Vagina (tissue), 2 donors: ENCODE results near the gene GDF7. TPM values are rescaled to one million over a fixed set of nuclear protein-coding genes. Genes with fewer than 3 reads are reported as not detected.

Source experiments
- DNase-seq, 2 donors: peaks; one replicate each; pipeline ENCODE4 v3.0.0-alpha.2; 2017; ENCODE audit errors: extremely low spot score in 2 of 2
- H3K27ac ChIP-seq: fragments of 200-600 bp; sonication (generic); one replicate; pipeline ENCODE4 v1.5.1; 2019
- H3K27me3 ChIP-seq: fragments of 200-600 bp; sonication (generic); one replicate; pipeline ENCODE4 v1.5.1; 2019
- H3K36me3 ChIP-seq, 2 donors: fragments of 200-600 bp; sonication (generic); one replicate each; pipeline ENCODE4 v1.5.1; 2017 to 2019
- H3K4me1 ChIP-seq: fragments of 200-600 bp; sonication (generic); one replicate; pipeline ENCODE4 v1.5.1; 2019
- H3K4me3 ChIP-seq, 2 donors: fragments of 200-600 bp; sonication (generic); 1 replicate in 1 of 2; 2 replicates in 1 of 2; pipeline ENCODE4 v1.5.1; 2016 to 2019
- H3K9me3 ChIP-seq: fragments of 200-600 bp; sonication (generic); one replicate; pipeline ENCODE4 v1.5.1; 2019
- POLR2A ChIP-seq, 2 donors: fragments of 450-650 bp; IDR thresholded peaks; one replicate each; pipeline ENCODE4 v1.6.1; 2017; ENCODE audit warnings: antibody characterized with exemption in 2 of 2, mild to moderate bottlenecking in 2 of 2, moderate library complexity in 2 of 2
- POLR2AphosphoS5 ChIP-seq, 2 donors: sonication (generic); formaldehyde crosslinking; IDR thresholded peaks; one replicate each; pipeline ENCODE4 v1.9.0; 2017; ENCODE audit warnings: antibody characterized with exemption in 2 of 2, mild to moderate bottlenecking in 2 of 2, low read depth in 1 of 2; ENCODE audit not compliant: insufficient read depth in 1 of 2
- intact Hi-C: fragments of 100-400 bp; cut with DNase I; formaldehyde crosslinking; loops from one replicate; pipeline ENCODE4 v1.15.1; 2023
- total RNA-seq: library from RNA; depleted of rRNA; stranded (reverse); fragments of >200 nt; gene quantifications from one replicate; pipeline ENCODE4 v1.2.3, GENCODE V29; 2016
- TF ChIP-seq, protein P1 (sequence below), 3 experiments: fragments of 450-650 bp in 2 of 3; fragments of 200-600 bp in 1 of 3; sonication (generic) in 1 of 3; IDR thresholded peaks; one replicate each; pipeline ENCODE4 v1.5.1; 2017 to 2019; ENCODE audit warnings: antibody characterized with exemption in 3 of 3, mild to moderate bottlenecking in 2 of 3, moderate library complexity in 2 of 3

GDF7 gene
- total RNA-seq, 1 donor from 2014 or later: 9.3 TPM

DNA sequence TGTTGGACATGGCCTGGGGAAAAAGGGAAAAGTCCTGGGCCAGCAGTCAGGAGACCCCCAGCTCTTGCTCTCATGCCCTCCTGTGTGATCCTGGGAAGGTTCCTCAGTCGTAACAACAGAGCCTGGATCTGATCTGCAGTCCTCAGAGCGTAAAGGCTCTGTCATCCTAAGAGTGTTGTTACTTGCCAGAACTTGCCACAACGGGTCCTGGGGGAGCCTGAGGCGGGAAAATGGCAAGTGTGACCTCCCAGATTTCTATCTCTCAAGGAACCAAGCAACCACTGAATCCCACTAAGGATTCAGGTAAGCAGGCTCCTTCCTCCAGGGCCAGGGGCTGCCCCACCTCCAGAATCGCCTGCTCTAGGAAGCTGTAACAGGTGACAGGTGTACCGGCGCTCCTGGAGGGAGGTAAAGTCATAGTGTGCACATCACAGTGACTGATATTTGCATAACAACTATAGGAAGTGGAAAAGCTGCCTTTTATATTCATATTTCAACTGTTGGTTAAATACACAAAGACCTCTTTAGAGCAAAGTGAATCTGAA lies 34.4 kb upstream of the GDF7 start:
- H3K27me3 ChIP-seq: no peaks in the 10 kb centered on the region
- peaks cover 0 to 4% of the 10 kb centered on the region in 2 donors for H3K36me3 ChIP-seq
- intact Hi-C loops: loop anchor here (5.0 kb wide), 1 partner anchor 55 kb away; no protein-coding TSS in a partner anchor
- no peak overlapping the region for H3K27ac ChIP-seq
- no peak for TF ChIP-seq POLR2A (IDR thresholded peaks at IDR 0.05)
- H3K4me1 ChIP-seq: peaks cover 38% of the 10 kb centered on the region
- no peak for DNase-seq
- no peaks in the 10 kb centered on the region for H3K9me3 ChIP-seq
- H3K4me3 ChIP-seq: no peak overlapping the region

DNA sequence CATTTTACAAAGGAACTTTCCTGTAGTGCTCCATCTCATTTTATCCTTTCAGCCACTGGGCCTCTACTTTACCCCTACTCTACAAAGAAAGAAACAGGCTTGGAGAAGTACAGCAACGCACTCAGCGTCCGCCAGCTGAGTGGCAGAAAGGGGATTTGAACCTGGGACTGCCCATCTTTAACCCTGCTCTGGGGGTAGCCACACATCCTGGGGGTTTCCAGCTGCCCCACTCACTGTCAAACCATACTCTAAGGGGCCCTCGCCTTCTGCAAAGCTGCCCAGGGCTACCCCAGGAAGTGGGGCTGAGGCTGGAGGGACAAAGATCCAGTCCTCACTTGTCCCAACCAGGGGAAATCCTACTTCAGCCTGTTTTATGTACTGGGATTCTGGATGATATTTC lies 33.9 kb upstream of the GDF7 start:
- Histone ChIP-seq H3K4me1 (peaks cover 38% of the 10 kb centered on the region), H3K4me3 (no peak overlapping the region), H3K9me3 (no peaks in the 10 kb centered on the region), H3K27me3 (no peaks in the 10 kb centered on the region), H3K27ac (no peak overlapping the region), H3K36me3 (peaks cover 0 to 9% of the 10 kb centered on the region in 2 donors)
- no peak for DNase-seq
- TF ChIP-seq, protein P1, sequence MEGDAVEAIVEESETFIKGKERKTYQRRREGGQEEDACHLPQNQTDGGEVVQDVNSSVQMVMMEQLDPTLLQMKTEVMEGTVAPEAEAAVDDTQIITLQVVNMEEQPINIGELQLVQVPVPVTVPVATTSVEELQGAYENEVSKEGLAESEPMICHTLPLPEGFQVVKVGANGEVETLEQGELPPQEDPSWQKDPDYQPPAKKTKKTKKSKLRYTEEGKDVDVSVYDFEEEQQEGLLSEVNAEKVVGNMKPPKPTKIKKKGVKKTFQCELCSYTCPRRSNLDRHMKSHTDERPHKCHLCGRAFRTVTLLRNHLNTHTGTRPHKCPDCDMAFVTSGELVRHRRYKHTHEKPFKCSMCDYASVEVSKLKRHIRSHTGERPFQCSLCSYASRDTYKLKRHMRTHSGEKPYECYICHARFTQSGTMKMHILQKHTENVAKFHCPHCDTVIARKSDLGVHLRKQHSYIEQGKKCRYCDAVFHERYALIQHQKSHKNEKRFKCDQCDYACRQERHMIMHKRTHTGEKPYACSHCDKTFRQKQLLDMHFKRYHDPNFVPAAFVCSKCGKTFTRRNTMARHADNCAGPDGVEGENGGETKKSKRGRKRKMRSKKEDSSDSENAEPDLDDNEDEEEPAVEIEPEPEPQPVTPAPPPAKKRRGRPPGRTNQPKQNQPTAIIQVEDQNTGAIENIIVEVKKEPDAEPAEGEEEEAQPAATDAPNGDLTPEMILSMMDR (IDR thresholded peaks at IDR 0.05): no peak
- no peak for TF ChIP-seq POLR2A (IDR thresholded peaks at IDR 0.05)
- TF ChIP-seq POLR2AphosphoS5 (IDR thresholded peaks at IDR 0.05; ENCODE audit: insufficient read depth in 1 of 2, low read depth in 1 of 2): no peak
- intact Hi-C loops: loop anchor here (5.0 kb wide), 1 partner anchor 56 kb away; no protein-coding TSS in a partner anchor

DNA sequence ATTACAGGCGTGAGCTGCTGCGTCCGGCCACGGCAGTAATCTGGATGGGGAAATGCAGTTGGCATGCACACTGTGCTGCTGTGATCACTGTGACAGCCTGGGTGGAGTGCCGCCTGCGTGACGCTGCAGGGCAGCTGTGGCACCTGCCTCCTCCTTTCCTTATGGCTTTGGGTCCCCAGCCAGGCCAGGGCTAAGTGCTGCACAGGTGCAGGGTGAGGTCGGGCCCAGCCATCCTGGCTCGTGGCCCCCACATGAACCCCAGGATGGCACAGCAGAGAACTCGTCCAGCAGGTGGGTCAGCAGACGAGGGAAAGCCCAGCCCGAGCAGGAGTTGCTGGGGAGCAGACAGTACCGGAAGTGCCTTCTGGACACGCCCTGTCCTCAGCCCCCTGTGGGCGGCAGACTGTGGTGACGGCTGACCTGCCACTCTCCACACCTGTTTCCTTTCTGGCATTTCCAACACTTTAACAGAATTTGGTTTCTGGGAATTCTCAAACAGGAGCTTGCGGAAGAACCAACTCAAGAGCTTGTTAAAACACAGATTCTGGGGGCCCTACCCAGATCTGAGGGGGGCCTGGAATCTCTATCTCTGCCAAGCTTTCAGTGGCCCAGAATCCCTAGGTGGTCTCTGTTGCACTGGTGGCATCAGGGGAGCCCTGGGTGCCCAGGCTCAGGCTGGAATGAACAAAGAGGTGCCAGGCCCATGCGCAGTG lies 33.0 kb upstream of the GDF7 start:
- Histone ChIP-seq H3K9me3 (no peaks in the 10 kb centered on the region), H3K27ac (peak overlapping the region; percentile 81), H3K36me3 (peaks cover 0 to 12% of the 10 kb centered on the region in 2 donors), H3K27me3 (no peaks in the 10 kb centered on the region), H3K4me3 (no peak overlapping the region), H3K4me1 (peaks cover 38% of the 10 kb centered on the region)
- intact Hi-C loops: loop anchor here (5.0 kb wide), 1 partner anchor 57 kb away; no protein-coding TSS in a partner anchor
- TF ChIP-seq, protein P1 (IDR thresholded peaks at IDR 0.05): peak in 1 of 3 experiments; percentile 14
- peak in 1 of 2 donors; percentile 63 for TF ChIP-seq POLR2AphosphoS5 (IDR thresholded peaks at IDR 0.05; ENCODE audit: insufficient read depth in 1 of 2, low read depth in 1 of 2)
- TF ChIP-seq POLR2A (IDR thresholded peaks at IDR 0.05): no peak
- DNase-seq: no peak

DNA sequence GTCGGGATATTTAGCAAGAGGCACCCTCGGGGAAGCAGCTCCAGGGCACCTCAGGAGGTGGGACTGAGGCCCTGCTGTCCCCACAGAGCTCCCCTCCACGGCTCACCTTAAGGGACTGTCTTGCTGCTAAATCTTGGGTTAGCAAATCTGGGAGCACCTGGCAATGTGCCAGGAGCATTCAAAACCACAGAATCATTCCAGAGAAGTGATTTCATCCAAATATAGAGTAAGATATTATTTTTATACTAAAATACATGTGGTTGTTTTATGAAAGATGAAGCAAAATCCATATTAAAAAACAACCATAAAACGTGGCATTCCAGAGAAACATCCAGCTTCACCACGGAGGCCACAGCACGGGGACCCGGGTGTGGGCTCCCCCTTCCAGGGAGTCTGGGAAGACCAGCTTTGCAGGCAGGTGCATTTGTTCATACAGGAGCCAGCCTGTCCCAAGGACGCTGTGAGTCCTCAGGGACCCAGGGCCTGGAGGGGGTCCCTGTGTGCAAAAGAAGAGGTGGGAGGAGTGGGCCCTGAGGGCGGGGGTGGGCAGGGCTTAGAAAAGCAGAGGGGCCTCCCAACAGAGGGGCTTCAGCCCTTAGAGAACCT lies 32.3 kb upstream of the GDF7 start:
- no peak for DNase-seq
- Histone ChIP-seq H3K9me3 (no peaks in the 10 kb centered on the region), H3K4me1 (peaks cover 38% of the 10 kb centered on the region), H3K4me3 (no peak overlapping the region), H3K27ac (peak overlapping the region; percentile 81), H3K27me3 (no peaks in the 10 kb centered on the region), H3K36me3 (peaks cover 0 to 12% of the 10 kb centered on the region in 2 donors)
- TF ChIP-seq POLR2A (IDR thresholded peaks at IDR 0.05): no peak
- TF ChIP-seq, protein P1 (IDR thresholded peaks at IDR 0.05): no peak
- TF ChIP-seq POLR2AphosphoS5 (IDR thresholded peaks at IDR 0.05; ENCODE audit: insufficient read depth in 1 of 2, low read depth in 1 of 2): no peak
- intact Hi-C loops: loop anchor here (1.0 to 5.0 kb wide), 4 partner anchors 57 to 252 kb away; no protein-coding TSS in a partner anchor

DNA sequence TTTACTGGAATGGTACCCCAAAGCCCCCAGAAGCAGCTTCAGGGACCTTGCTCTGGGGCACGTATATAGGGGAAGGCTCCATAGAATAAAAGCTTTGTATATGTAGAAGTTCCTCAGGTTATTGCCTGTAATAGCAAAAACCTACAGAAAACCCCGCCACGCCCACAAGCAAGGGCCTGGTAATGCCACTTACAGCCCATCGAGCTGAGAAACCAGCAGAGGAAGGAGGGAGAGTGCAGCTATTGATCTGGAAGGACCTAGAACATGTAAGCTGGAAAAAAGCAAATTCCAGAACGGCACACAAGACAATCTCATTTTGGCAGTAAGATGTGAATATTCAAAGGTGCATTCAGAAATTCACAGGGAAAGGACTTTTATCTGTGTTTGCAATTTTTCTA lies 31.8 kb upstream of the GDF7 start:
- Histone ChIP-seq H3K36me3 (peaks cover 0 to 12% of the 10 kb centered on the region in 2 donors), H3K27ac (peak overlapping the region; percentile 81), H3K27me3 (no peaks in the 10 kb centered on the region), H3K4me1 (peaks cover 38% of the 10 kb centered on the region), H3K9me3 (no peaks in the 10 kb centered on the region), H3K4me3 (no peak overlapping the region)
- intact Hi-C loops: loop anchor here (1.0 to 5.0 kb wide), 3 partner anchors 192 to 253 kb away; no protein-coding TSS in a partner anchor
- no peak for DNase-seq
- TF ChIP-seq POLR2A (IDR thresholded peaks at IDR 0.05): no peak
- TF ChIP-seq, protein P1 (IDR thresholded peaks at IDR 0.05): no peak
- TF ChIP-seq POLR2AphosphoS5 (IDR thresholded peaks at IDR 0.05; ENCODE audit: insufficient read depth in 1 of 2, low read depth in 1 of 2): no peak
